ENCODE results near the gene AQP6. TPM values are rescaled to one million over a fixed set of nuclear protein-coding genes. Genes with fewer than 3 reads are reported as not detected.

AQP6 gene
- polyA plus RNA-seq, 1 of the 3 experiments (the other 2 are of a cell fraction) = 0.10 TPM

GRCh38 chr12:49941556-49942511 lies 30.9 kb upstream of the AQP6 start:
- ChIA-PET POLR2A (no interaction called here), CTCF (interaction anchor here (0.8 to 3.5 kb wide), 10 partner anchors 9 to 128 kb away, joined by 3 to 28 read pairs (median 6); no protein-coding TSS in a partner anchor)
- Histone ChIP-seq H3K27me3 (ENCODE audit: insufficient read depth) (no peaks in the 10 kb centered on the region), H3K4me3 (ENCODE audit: low read depth in 2 of 2, low read length in 1 of 2) (no peak overlapping the region), H2AFZ (ENCODE audit: low read depth) (no peak overlapping the region), H3K4me2 (no peak overlapping the region), H3K79me2 (ENCODE audit: insufficient read depth) (no peaks in the 10 kb centered on the region), H3F3A (replicated peaks; ENCODE audit: insufficient read depth) (no peaks in the 10 kb centered on the region), H3K9ac (no peak overlapping the region), H3K4me1 (ENCODE audit: control insufficient read depth in 1 of 2, insufficient read depth in 2 of 2, low read depth in 1 of 2, low read length in 1 of 2) (peaks cover 0 to 7% of the 10 kb centered on the region in 2 experiments; a peak in 1 of 4 replicates), H4K20me1 (ENCODE audit: insufficient read depth) (no peaks in the 10 kb centered on the region), H3K9me2 (no peaks in the 10 kb centered on the region), H3K9me3 (no peaks in the 10 kb centered on the region), H3K27ac (ENCODE audit: low read depth in 2 of 2, low read length in 1 of 2) (no peak overlapping the region), H3K36me3 (replicated peaks in 1 of 2; ENCODE audit: control insufficient read depth in 1 of 2, insufficient read depth in 2 of 2, low read length in 1 of 2) (no peaks in the 10 kb centered on the region)
- DNase-seq = no peak
- 89% methylated on average over 13 of the region's 13 CpGs for WGBS (ENCODE audit: low lambda C conversion rate)
- TF ChIP-seq POLR2AphosphoS5 (IDR thresholded peaks at IDR 0.05; ENCODE audit: low read depth, low read length) = no peak

DNA sequence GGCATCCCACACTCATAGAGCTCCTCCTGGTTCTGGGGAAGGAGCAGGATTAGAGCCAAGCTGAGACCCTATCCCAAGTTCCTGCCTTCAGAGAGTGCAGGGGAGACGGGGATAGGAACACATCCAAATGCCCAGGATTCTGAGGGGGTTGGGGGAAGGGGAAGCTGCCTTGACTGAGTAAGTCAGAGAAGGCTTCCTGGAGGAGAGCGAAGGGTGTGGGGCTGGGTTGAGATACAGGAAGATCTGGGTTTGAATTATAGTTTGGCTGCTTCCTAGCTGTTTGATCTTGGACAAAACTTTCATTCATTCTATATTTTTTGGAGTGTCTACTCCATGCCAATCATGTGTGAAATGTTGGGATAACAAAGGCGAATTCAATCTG lies 30.2 kb upstream of the AQP6 start:
- Histone ChIP-seq H3K4me3 (ENCODE audit: low read depth in 2 of 2, low read length in 1 of 2) (no peak overlapping the region), H3K9ac (no peak overlapping the region), H3K4me1 (ENCODE audit: control insufficient read depth in 1 of 2, insufficient read depth in 2 of 2, low read depth in 1 of 2, low read length in 1 of 2) (peaks cover 0 to 7% of the 10 kb centered on the region in 2 experiments; a peak in 1 of 4 replicates), H3K36me3 (replicated peaks in 1 of 2; ENCODE audit: control insufficient read depth in 1 of 2, insufficient read depth in 2 of 2, low read length in 1 of 2) (no peaks in the 10 kb centered on the region), H3K9me3 (no peaks in the 10 kb centered on the region), H4K20me1 (ENCODE audit: insufficient read depth) (no peaks in the 10 kb centered on the region), H2AFZ (ENCODE audit: low read depth) (no peak overlapping the region), H3K4me2 (no peak overlapping the region), H3K9me2 (no peaks in the 10 kb centered on the region), H3K79me2 (ENCODE audit: insufficient read depth) (no peaks in the 10 kb centered on the region), H3F3A (replicated peaks; ENCODE audit: insufficient read depth) (no peaks in the 10 kb centered on the region), H3K27ac (ENCODE audit: low read depth in 2 of 2, low read length in 1 of 2) (no peak overlapping the region), H3K27me3 (ENCODE audit: insufficient read depth) (no peaks in the 10 kb centered on the region)
- POLR2A ChIA-PET = no interaction called here
- CTCF ChIA-PET = interaction anchor here (0.8 to 3.5 kb wide), 10 partner anchors 17 to 128 kb away, joined by 3 to 28 read pairs (median 6); no protein-coding TSS in a partner anchor
- no peak for DNase-seq
- no peak for TF ChIP-seq FOXJ3 (CRISPR knock-in tag; IDR thresholded peaks at IDR 0.05)
- no peak for TF ChIP-seq POLR2AphosphoS5 (IDR thresholded peaks at IDR 0.05; ENCODE audit: low read depth, low read length)
- no peak for TF ChIP-seq EZH2phosphoT487 (IDR thresholded peaks at IDR 0.05; ENCODE audit: borderline replicate concordance, low read depth)
- TF ChIP-seq RAD21 (IDR thresholded peaks at IDR 0.05; ENCODE audit: low read length) = no peak
- TF ChIP-seq SMC3 (IDR thresholded peaks at IDR 0.05; ENCODE audit: low read depth, low read length) = no peak
- no peak for TF ChIP-seq TCF12 (IDR thresholded peaks at IDR 0.05)
- no peak for TF ChIP-seq CHD2 (IDR thresholded peaks at IDR 0.05; ENCODE audit: low read length, partially characterized antibody)
- 90% methylated on average over 3 of the region's 3 CpGs for WGBS (ENCODE audit: low lambda C conversion rate)

DNA sequence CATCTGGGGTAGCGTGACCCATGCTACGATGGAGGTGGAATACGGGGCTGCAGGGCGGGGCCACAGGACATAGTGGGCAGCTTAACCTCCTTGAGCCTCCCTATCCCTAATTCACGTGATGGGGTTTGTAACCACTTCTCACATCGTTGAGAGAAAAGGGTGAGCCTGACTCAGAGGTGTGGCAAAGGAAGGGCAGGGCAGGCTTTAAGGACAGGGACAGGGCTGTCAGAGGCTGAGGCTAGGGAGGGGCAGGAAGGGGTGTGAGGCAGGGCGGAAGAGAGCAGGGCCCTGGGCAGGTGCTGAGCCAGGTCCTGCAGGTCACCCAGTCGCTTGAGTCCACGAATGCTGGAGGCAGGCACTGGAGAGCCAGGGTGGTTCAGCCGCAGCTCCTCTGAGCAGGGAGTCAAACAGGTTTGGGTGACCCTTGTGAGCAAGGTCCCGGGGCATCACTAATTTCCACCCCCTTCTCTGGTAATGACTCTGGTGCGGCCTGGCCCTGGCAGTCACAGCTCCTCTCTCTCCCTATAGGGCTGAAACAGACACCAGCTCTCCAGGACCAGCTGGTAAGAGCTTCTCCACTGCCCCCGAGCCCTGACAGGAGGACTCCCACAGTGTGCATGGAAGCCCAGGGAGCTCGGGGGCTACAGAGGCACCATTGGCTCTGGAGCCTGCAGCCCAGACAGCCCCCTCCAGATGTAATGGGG lies 29.7 kb upstream of the AQP6 start:
- TF ChIP-seq FOXJ3 (CRISPR knock-in tag; IDR thresholded peaks at IDR 0.05) (no peak), GATA2 (CRISPR knock-in tag; IDR thresholded peaks at IDR 0.05) (no peak), IRF3 (IDR thresholded peaks at IDR 0.05; ENCODE audit: low read depth, low read length) (no peak), JUND (IDR thresholded peaks at IDR 0.05) (no peak), TCF12 (IDR thresholded peaks at IDR 0.05) (no peak), MEF2A (IDR thresholded peaks at IDR 0.05; ENCODE audit: borderline replicate concordance, low read depth) (no peak)
- peaks cover 0 to 4% of the 10 kb centered on the region in 2 experiments; a peak in 1 of 4 replicates for H3K4me1 ChIP-seq (ENCODE audit: control insufficient read depth in 1 of 2, insufficient read depth in 2 of 2, low read depth in 1 of 2, low read length in 1 of 2)
- no peaks in the 10 kb centered on the region for H3F3A ChIP-seq (replicated peaks; ENCODE audit: insufficient read depth)
- ChIA-PET CTCF (interaction anchor here (0.6 to 3.5 kb wide), 14 partner anchors 11 to 127 kb away, joined by 3 to 28 read pairs (median 4); partner anchors contain the start of gene FAIM2), POLR2A (no interaction called here)
- no peak overlapping the region for H2AFZ ChIP-seq (ENCODE audit: low read depth)
- no peak overlapping the region for H3K9ac ChIP-seq
- no peaks in the 10 kb centered on the region for H3K9me2 ChIP-seq
- H4K20me1 ChIP-seq (ENCODE audit: insufficient read depth) = no peaks in the 10 kb centered on the region
- no peaks in the 10 kb centered on the region for H3K27me3 ChIP-seq (ENCODE audit: insufficient read depth)
- H3K9me3 ChIP-seq = no peaks in the 10 kb centered on the region
- no peak for DNase-seq
- no peak overlapping the region for H3K4me2 ChIP-seq
- H3K36me3 ChIP-seq (replicated peaks in 1 of 2; ENCODE audit: control insufficient read depth in 1 of 2, insufficient read depth in 2 of 2, low read length in 1 of 2) = no peaks in the 10 kb centered on the region
- no peak overlapping the region for H3K4me3 ChIP-seq (ENCODE audit: low read depth in 2 of 2, low read length in 1 of 2)
- no peak overlapping the region for H3K27ac ChIP-seq (ENCODE audit: low read depth in 2 of 2, low read length in 1 of 2)
- WGBS (ENCODE audit: low lambda C conversion rate) = 92% methylated on average over 8 of the region's 14 CpGs
- H3K79me2 ChIP-seq (ENCODE audit: insufficient read depth) = no peaks in the 10 kb centered on the region

All from SK-N-SH (cell line).